GM21786 (cell line): ENCODE results near the gene PITPNM1.

ENCODE experiments used
- ATAC-seq: cut with Tn5 transposase; IDR thresholded peaks from one replicate; pipeline ENCODE4 v1.9.1; 2021; ENCODE audit not compliant: unreplicated experiment

PITPNM1 gene

GRCh38 chr11:67504005-67504949 is 886 bp downstream of the PITPNM1 start:
- no peak for ATAC-seq

DNA sequence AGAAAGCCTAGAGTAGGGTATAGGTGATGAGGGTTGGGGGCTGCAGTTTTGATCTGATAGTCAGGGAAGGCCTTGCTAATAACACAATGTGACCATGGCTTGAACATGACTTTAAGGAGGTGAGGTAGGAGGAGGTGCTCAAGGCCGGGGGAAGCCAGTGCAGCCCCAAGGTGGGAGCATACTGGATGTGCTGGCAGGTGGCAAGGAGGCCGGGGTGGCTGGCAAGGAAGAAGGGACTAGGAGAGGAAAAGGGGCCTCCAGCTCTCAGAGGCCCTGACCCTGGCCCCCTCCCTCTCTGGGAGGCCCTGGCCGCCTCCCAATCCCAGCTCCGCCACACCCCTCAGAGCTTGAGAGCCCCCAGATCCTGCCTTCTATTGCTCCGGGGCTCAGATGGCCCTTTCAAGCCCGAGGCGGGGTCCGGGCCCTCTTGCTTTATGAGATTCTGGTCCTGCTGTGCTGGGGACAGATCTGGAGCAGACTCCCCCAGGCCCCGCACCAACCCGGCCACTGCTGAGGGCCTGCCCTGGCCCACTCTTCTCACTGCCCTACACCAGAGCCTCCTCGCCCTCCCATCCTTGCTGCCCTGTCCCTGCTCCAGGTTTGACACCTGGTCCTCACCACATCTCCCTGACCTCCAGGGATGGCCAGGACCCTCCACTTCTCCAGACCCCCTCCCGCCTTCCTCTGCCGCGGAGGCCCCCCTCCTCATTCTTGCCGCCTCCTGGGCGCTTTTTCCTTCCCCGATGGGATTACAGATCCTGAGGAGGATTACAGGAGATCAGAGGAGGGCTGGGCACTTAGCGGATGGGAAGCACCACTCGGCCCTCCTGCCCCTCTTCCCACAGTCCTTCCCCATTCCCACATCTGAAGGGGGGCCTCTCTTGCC is 1.8 kb downstream of the PITPNM1 start:
- no peak for ATAC-seq

GRCh38 chr11:67502328-67502979 is 2.7 kb downstream of the PITPNM1 start:
- no peak for ATAC-seq

DNA sequence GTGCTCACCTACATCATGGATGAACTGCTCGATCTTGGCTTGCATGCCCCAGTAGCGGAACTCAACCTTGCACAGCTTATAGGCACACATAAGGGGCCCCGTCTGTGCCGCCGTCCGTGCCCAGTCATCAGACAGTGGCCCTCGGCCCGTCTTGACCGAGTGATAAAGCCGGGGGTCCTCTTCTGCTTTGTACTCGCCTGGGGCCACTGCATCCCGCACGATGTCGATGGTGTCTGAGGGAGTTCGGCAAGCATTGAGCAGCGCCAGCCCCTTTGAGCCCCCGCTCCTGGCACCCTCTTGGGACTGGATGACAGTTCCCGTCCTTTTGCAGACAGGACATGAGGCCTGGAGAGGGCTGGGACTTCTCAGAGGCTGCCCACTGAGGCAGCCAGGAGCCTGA is 3.3 kb downstream of the PITPNM1 start:
- no peak for ATAC-seq

DNA sequence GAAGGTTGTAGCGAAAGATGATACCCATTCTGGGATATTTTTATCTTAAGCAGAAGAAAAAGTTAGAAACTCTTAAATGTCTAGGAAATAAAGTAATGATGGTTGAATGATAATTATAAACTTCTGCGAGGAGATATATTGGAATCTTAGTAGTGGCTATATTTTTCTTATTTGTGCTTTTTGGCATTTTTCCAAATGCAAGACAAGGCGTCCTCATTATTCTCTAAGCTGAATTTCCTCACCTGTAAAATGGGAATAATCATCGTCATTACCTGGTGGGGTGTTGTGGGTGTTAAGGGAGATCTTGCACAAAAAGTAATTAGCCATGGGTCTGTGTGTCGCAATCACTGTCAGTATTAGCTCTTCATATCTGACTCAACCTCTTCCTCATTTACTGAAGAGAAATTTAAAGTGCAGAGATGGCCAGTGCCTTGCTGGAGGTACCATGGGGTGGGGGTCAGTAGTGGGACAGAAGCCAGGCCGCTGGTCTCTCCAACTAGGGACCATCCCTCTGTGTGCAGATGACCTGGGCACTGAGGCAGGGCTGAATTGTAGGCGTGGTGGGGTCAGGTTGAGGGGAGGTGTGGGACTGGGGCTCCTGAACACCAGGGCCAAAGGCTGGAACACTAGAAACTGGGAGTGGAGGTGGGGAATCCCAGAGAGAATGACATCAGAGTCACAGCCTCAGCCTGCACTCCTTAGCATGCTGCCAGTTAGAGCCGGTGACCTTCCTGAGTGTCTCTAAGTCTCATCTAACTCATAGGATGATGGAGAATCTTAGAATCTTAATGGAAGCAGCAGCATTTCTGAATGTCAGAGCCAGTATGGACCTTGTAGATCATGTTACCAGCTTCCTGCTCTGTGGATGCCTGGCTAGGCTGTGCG is 4.1 kb downstream of the PITPNM1 start:
- ATAC-seq: no peak

DNA sequence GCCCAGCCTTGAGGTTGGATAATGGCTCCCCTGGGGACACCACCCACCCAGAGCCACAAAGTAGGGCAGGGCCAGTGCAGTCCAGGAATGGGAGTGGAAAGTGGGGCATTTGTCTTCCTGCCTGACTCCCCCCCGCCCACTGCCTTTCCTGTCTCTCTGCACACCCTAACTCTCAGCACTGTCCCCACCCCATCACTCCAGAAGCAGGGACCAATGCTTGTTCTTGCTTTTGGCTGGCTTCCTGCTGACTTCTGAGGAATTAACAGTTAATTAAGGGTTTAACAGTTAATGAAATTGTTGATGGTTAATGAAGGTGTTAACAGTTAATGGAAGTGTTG is 4.7 kb downstream of the PITPNM1 start:
- ATAC-seq: no peak

DNA sequence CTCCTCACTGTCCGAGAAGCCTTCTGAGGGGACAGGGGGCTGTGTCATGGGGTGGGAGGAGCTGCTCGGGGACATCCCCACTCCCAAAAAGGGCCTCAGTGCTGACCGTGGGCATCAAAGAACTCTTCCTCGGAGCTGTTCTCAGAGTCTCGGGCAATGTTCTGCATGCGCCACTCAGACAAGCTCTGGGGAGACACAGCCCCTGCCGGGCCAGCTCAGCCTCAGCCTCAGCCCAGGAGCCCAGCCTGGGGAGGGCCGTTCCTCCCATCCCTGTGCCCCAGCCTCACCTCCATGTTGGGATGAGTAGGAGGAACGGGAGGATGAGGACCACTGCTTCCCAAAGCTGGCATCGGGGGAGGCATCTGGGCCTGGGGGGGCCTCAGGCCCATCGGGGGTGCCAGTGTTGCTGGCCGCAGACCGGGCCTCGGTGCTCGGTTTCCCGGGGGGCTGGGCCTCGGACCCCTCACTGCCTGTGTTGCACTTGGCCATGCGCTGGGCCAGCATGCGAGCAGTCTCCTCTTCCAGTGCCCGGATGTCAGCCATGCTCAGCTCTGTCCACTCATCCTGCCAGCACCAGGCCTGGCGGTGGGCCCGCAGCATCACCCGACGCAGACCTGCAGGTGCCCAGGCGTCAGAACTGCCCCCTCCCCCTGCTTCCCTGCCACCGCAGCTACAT is 5.2 kb downstream of the PITPNM1 start:
- ATAC-seq: no peak

DNA sequence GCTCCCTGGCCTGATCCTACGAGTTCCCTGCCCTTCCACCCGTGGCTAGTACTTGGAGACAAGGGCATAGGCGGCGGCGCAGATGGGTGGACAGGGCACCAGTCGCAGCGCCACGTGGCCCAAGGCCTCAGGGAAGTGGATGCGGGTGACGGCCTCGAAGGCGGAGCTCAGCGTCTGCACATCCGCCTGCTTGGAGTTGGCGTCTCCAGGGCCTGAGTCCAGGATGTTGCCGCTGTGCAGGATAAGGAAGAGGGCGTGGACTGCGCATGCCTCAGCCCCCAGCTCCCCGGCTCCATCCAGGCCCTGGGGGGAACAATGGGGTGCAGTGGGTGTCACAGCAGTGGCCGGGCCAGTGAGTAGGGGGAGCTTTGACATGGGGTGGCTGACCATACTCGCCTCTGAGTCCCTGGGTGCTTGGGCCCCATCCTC is 6.6 kb downstream of the PITPNM1 start:
- no peak for ATAC-seq

GRCh38 chr11:67497656-67498291 is 7.4 kb downstream of the PITPNM1 start:
- ATAC-seq: no peak

DNA sequence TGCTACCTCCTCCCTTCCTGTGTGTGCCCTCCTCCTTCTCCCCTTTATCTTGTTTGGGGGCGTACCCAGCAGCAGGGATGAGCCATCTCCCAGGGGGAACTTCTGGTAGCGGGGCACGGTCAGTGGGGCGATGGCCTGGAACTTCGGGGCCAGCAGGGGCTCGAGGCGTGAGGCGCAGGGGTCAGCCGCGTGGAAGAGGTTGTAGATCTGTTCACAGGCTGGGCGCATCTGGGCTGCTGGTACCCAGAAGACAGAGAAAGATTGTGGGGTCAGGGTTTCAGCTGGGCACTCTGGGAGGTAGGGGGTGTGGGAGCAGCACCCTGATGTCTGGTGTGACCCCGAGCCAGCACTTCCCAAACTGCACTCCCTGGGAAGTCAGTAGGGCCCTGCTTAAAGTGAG is 9.1 kb downstream of the PITPNM1 start:
- no peak for ATAC-seq

DNA sequence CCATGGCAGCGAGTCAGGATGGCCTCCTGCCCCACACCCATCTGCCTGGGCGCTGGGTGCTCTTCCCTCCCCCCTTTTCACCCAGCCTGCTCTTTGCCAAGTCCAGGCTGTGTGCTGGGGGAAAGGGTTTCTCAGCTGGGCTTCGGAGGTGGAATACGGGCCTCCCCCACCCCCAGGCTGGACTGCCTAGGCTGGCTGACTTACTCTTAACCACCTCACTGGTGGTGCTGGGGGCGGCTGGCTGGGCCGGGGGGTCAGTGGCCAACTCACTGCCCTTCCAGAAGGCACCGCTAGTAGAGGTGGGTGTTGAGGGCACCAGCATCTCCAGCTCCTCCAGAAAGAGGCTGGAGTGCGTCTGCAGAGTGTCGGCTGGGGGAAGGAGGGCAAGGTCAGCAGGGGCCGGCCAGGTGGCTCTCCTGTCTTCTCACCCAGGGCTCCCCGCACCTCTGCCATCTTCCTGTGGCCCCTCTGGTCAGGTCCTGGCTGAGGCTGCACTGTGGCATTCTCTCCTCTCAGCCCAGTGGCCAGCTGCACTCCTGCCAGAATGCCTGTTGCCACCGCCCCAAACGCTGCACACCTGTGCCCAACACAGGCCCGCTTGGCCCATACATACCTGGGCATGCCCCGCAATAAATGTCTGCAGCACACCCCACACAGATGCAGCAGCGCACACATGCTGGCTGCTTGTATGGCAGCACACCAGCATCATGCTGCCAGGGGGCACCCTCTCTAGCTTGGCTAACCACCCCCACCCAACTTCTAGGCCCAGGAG is 9.7 kb downstream of the PITPNM1 start:
- no peak for ATAC-seq

GRCh38 chr11:67494371-67495233 is 10.6 kb downstream of the PITPNM1 start:
- ATAC-seq: no peak

DNA sequence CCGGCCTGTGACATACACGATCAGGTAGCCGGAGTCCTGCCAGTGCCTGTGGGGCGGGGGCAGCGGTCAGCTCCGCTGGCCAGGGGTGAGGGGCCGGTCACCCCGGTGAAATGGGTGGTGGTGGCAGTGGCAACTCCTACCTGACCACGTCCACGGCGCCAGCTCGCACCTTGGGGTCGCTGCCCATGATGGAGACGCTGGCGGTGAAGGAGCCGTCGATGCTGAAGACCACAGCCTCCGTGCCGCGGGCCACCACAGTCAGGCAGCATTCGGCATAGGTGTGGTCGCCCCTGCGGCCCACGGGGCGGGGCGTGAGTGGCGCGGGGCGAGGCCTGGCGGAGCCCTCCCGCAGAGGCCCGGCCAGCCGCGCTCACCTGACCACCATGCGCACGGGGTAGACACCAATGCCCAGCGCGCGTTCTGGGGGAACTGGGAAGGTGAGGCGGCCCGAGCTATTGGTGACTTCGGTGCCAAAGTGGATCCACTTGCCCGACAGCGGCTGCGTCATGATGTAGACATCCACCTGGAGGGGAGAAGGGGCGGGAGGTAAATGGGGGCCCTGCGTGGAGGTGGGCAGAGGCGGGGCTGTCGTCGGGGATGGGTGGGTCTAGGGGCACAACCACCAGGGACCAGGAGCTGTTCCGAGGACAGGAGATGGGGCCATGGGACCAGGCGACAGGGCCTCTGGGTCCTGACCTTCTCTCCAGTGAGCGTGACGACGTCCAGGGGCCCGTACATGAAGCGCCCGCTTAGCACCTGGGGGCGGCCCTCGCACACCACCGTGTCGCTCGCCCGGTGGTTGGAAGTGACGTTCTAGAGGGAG is 11.4 kb downstream of the PITPNM1 start:
- no peak for ATAC-seq

DNA sequence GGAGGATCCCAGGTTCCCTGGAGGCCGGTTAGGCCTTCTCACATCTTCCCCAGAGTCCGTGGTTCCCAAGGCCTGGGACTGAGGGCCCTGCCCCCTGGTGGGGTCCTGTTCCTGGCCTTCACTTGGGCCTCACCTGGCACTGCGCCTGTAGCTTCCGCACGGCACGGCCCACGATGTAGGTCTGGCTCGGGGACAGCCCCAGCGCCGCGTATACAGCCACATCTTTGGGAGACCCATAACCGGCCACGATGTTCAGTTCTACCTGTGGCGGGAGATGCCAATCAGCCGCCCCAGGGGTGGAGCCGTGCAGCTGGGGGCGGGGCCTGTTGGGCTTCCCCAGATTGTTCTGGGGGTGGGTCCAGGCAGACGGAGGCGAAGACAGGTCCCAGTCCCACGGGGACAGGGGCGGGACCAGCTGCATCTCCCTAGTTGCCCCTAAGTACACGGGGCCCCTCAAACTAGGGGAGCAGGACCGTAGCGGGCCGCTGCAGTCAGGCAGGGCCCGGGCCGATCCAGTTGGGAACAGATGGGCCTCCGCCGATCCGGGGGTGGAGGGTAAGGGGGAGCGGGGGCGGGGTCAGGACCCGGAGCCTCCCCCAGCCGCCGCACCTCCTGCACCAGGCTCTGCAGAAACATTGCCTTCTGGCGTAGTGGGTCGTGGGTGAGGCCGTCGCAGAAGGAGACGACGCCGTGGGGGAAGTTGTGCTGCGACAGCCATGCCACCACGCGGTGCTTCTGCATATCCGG is 12.2 kb downstream of the PITPNM1 start:
- ATAC-seq: no peak

- no peak for ATAC-seq
Measured at GRCh38 chr11:67492069-67492727, 13.0 kb downstream of the PITPNM1 start.
